ENCODE measurements around the gene ZBTB17.
"Not testable (repeated sequence)": the region's sequence is repeated elsewhere in the genome, so short reads cannot be mapped to it uniquely, and the experiment has no call there.

The ZBTB17 gene

GRCh38 chr1:16011936-16012589, 36.2 kb upstream of the ZBTB17 start:
- DNase-seq: no peak

DNA sequence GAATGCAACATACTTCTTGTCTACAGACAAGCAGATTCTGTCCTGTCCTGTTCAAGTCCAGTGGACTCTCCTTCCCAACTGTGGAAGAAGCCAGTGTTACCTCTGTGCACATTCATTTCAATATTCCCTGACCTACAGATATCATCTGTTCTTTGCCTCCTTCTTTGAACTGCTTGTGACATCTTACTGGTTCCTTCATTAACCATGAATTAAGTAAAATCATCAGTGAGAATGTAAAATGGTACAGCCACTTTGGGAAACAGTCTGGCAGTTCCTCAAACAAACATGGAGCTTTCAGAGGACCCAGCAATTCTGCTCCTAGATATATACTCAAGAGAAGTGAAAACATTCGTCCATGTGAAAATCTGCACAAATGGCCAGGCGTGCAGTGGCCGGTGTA, 34.9 kb upstream of the ZBTB17 start:
- DNase-seq: no peak

- DNase-seq: no peak
Measured at GRCh38 chr1:16009678-16010077, 33.8 kb upstream of the ZBTB17 start.

- DNase-seq: peak; percentile 74
Measured at GRCh38 chr1:16009030-16009460, 33.1 kb upstream of the ZBTB17 start.

DNA sequence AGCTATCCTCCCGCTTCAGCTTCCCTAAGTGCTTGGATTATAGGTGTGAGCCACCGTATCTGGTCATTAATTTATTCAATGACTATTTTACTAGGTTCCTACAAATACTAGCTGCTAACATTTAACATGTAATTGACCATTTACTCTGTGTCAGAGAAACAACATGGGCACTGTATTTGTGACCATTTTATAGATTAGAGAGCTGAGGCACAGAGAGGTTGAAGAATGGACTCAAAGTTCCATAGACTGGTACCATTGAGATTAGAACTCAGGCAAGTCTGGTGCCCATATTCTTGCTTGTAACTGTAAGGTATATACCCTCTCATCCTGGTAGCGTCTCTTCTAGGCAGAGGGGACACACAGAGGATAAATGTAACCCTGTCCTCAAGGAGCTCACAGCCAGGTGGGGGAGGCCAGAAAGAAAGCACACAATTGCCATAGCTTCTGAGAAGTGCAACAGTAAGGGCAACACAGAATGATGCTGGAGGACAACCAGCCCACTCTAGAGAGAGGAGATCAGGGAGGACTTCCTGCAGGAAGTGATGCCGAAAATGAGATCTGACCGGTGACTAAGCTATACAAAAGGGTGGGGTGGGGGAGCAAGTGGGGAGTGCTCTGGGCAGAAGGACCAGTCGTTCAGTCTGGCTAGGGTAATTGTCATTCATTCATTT, 31.9 kb upstream of the ZBTB17 start:
- no peak for DNase-seq

- DNase-seq: no peak
Measured at GRCh38 chr1:16006552-16007485, 30.9 kb upstream of the ZBTB17 start.

GRCh38 chr1:16006010-16006409, 30.1 kb upstream of the ZBTB17 start:
- no peak for DNase-seq

DNA sequence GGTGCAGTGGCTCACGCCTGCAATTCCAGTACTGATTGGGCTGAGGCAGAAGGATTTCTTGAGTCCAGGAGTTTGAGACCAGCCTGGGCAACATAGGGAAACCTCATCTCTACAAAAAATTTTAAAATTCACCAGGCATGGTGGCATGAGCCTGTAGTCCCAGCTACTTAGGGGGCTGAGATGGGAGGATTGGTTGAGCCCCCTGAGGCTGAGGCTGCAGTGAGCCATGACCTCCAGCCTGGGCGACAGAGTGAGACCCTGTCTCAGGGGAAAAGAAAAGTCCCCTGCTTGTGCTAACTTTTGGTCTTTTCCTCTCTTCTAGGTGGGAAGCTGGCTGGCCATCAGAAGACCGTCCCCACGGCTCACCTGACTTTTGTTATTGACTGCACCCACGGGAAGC, 29.7 kb upstream of the ZBTB17 start:
- no peak for DNase-seq

- DNase-seq: not testable (repeated sequence)
Measured at GRCh38 chr1:16001274-16001673, 25.4 kb upstream of the ZBTB17 start.

DNA sequence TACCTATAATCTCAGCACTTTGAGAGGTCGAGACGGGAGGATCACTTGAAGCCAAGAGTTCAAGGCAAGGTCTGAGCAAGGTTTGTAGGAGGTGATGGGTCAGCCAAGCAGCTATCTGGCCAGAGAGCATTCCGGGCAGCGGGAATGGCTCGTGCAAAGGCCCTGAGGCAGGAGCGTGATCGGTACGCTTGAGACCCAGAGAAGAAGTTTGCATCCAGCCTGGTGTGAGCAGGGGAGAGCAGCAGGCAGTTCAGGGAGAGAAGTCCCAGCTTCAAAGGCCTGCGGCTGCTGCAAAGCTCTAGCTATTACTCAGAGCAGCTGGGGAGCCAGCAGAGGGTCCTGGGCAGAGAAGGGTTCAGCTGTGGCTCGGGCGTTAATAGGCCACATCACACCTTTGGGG, 23.0 kb upstream of the ZBTB17 start:
- DNase-seq: no peak

DNA sequence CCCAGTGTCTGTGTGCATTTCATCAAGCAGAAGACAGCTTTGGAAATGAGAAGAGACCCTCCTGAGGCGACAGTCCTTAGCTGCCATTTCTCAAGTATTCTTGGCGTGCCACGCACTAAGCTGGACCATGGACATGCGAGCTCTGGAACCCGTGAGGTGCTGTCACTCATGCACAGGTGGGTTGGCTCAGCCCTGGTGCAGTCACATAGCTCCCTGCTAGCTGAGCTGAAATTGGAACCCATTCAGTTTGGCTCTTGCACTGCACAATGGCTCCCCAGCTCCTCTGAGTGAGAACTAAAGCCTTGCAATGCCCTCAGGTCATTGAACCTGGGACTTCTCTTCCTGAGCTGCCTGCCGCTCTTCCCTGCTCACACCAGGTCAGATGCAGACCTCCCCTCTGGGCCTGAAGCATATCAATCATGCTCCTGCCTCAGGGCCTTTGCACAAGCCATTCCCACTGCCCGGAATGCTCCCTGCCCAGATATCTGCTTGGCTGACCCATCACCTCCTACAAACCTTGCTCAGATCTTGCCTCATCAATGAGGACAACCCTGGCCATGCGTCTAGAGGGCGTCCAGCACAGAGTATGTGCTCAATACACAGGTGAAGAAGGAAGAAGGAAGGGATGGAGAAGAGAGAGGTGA, 21.9 kb upstream of the ZBTB17 start:
- no peak for DNase-seq

- DNase-seq: no peak
Measured at GRCh38 chr1:15997076-15997585, 21.2 kb upstream of the ZBTB17 start.

DNA sequence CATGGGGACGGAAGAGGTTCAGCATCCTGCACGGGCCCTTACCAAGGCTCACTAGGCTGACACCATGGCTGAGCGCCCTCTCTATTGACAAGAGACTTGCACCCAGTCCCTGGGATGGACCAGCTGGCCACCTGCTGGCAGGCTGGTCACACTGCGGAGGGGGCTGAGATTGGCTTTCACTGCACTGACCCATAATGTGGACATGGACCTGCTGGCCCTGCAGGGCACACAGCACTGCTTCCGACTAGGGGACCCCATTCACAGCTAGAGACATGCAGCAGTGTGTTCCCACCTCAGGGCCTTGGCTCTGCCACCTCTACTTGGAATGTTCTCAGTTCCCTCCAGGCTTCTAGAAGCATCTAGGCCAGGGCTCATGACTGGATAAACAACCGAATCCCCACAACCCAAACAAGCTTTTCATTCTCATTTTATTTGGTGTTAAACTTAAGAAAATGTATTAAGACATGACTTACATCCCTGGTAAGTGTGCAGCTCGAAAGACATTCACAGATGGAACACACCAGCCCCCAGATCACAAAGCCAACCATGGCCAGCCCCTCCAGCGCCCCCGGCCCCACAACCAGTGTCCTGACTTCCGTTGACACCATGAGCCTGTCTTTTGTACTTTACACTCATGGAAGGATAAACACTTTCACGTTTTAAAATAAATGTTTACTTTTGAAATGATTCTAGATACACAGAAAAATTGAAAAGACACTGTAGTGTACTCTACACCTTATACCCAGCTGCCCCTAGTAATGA, 18.9 kb upstream of the ZBTB17 start:
- DNase-seq: peak; percentile 61

- no peak for DNase-seq
Measured at GRCh38 chr1:15994081-15994480, 18.2 kb upstream of the ZBTB17 start.

- DNase-seq: no peak
Measured at GRCh38 chr1:15993666-15994065, 17.8 kb upstream of the ZBTB17 start.

- DNase-seq: no peak
Measured at GRCh38 chr1:15992582-15993500, 16.9 kb upstream of the ZBTB17 start.

DNA sequence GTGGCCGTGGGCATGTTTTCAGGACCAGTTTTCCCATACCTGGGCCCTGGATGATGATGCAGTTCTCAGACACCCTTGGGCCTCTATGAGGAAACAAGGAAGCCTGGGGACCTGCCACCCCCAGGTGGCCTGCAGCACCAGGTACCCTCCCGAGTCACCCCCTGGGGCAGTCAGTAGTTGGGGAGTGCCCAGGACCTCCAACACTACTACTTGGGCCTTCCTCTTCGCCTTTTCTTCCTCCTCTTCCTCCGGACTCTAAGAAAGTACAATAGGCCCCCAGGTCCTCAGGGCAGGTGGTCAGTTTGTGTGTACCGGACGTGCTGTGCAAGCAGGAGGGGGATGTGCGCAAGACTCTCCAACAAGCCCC, 16.3 kb upstream of the ZBTB17 start:
- no peak for DNase-seq

GRCh38 chr1:15991427-15992186, 15.7 kb upstream of the ZBTB17 start:
- DNase-seq: no peak

DNA sequence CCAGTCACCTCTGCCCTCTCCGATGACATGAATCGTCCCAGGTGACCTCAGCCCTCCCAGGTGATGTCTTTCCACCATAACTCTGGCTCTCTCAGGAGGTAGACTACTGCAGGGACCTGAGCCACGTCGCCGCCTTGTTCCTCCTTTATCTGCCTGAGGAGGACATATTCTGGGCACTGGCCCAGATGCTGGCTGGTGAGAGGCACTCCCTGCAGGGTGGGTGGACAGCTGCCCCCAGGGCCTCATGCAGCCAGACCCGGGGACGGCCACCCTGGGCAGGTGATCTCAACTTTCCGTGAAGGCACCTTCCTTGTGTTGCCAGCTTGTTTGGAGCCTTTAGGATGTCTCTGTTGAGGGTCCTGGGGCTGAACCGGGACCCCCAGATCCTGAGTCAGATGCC, 13.9 kb upstream of the ZBTB17 start:
- no peak for DNase-seq
